GM21619 (cell line): ENCODE results near the gene LAMTOR5.
"Not testable (repeated sequence)": the region's sequence is repeated elsewhere in the genome, so short reads cannot be mapped to it uniquely, and the experiment has no call there.

Experiments
- ATAC-seq: cut with Tn5 transposase; IDR thresholded peaks from one replicate; pipeline ENCODE4 v1.9.1; 2021; ENCODE audit not compliant: unreplicated experiment

Gene LAMTOR5

DNA sequence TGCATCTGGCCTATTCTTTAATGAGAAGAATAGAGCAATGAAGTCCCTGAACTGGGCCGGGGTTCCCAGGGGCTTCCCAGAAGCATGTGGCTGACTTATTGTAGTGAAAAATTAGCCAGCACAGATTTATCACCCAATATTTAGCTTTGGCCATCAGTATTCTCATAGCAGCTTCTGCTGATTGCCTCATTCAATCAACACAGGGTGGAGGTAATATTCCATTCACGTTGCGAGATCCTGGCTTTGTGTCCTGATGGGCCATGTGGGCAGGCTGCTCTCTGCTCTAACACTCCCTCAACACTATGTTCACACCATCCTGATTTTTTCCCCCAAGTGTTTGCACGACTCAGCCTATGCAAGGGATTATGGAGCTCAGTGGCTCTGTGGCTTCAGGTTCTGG is 21.5 kb upstream of the LAMTOR5 start:
- no peak for ATAC-seq

DNA sequence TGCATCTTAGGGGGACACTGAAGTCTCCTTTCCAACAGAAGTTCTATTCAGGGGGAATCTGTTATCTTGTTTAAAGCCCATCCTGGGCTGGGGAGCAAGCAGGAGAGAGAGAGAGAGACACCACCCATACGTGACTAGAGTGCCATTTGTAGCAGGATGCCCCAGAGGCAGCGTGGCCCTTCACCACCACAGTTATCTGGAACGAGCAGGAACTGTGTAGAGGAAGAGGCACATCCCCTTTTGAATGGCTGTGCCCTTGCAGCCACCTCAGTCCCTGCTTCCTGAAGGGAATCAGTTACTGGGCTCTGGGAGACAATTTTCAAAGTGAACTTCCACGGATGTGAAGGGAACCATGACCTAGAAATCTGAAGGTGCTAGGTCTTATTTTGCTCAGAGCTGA is 19.4 kb upstream of the LAMTOR5 start:
- ATAC-seq, result no peak

DNA sequence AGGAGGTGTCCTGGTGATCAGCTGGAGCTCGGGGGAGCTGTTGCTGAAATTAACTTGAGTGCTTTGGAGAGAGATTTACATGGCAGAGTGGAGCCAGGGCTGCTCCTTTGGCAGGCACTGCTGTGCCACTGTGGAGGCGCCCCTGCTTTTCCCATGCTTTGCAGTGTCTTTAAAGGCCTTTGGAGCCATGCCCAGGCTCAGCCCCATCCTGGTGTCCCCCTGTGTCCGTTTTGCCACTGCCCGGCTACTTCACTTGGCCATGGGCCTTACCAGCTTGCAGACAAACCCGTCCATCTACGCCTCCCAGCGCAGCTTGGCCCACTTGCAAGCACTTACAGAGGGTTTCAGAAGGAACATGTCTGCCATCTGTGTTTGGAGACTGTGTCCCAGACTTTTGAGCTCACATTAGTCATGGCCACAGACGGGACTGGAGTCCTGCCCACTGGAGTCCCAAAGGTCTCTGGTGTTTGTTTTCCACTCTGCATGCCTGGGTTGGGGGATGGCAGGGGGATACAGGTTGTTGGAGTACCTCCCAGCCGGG is 18.2 kb upstream of the LAMTOR5 start:
- no peak for ATAC-seq

DNA sequence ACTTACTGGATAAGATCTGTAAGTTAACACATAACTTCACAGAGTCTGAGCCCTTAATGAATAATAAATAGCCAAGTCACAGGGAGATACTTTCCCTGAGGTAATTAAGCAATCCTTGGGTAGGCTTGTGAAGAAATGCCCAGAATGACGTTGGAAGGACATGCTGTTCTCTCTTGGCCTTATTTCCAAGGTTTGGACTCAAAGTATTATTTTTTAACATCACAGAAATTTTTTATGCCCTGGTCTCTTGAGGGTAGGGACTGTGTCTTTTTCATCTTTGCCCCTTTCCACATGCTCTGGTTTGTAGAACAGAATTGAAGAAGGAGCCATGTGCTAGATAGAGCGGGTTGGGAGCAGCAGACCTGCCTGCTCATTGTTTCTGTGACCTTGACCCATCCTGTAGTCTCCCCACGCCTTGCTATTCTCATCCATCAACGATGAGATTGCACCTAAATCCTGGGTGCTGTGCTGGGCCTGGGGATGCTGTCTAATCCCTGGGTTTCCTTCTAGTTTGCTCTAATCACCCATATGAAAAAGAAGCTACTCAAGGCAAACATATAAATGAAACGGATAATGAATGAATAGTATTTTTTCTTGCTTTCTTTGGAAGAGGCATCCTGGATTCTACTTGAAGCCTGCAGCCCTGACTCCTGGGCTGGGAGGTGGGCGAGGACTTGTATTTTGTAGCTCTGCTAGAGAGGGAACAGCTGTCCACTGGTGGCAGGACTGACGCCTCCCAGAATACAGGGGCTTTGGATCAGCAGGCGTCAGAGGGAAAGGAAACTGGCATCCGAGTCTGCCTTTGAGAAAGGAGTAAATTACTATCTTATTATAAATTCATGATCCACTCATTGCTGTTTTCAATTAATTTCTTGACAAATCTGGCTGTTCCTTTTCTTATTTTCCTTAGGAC is 17.5 kb upstream of the LAMTOR5 start:
- no peak for ATAC-seq

DNA sequence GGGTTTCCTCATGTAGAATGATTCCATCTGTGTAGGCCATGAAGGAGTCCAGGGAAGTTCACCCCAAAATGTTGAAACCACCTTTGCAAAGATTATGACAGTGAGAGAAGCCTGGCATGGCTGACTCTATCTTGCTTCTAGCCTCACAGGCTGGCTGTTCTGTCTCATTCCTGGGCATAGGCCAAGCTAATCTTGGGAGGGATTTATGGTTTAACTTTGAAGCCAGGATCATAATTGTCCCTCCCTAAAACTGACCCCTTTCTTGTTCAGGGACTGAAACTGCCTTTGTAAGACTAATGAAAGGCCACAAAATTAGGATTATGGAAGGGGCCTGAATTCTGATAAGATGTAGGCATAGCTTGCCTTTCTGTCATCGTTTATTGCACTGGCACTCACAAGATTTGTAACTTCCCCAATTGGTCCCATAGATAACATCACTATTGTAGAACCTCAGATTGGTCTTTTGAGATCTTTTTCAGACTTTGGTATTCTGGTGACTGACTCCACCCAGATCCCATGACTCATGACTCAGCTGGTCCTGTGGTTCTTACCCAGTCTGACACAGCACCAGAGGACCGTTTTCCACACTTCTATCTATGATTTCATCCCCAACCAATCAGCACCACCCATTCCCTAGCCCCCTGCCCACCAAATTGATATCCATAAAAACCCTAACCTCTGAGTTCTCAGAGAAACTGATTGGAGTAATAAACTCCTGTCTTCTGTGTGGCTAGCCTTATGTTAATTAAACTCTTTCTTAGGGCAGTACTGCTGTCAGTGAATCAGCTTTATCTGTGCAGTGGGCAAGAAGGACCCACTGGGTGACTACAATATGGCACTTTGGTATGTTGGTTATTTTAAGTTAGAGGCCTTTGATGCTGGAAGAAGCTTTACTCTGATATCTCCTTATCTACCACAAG is 13.6 kb upstream of the LAMTOR5 start:
- no peak for ATAC-seq

DNA sequence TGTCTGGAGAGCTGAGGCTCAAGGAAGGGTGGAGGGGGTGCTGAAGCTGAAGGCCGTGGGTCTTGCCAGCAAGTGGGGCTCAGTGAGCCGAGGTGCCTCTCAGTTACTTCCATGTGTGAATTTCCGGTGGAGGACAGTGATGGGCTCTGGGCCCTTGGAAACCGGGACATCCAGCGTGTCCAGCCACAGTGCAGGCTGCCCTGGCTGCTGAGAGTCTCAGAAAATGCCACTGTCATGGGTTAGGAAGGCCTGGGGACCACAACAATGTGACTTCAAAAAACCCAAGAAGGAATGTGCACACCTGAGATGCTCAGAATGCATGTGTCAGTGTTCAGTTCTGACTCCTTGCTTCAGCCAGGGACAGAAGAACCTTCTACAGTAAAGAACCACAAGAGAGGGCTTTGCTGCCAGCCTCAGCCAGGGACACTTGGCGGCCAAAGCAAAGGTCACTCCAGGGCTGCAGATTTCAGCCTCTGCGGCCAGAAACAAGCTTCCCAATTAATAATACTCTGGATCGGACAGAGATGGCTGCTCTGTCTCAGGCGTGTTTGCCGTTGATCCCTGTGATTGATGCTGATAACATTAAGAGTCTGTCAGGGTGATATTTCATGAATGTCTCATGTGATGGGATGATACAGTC is 12.6 kb upstream of the LAMTOR5 start:
- ATAC-seq, result no peak

DNA sequence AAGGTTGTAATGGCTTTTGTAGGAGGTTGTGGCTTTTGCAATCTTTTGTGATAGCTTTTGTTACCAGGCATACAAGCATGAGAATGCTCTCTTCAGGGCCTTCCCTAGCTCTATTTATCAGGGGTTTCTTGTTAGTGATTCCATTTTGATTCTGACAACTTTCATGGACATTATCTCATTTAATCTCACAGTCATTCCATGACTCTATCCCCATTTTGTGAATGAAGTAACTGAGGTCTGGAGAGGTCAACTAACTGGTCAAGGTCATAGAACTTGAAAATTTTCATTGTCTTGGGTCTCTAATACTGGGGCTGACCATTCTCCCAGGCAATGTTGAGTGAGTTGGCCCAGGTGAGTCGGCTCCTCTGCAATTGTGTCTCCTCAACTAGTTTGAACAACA is 11.2 kb upstream of the LAMTOR5 start:
- no peak for ATAC-seq

DNA sequence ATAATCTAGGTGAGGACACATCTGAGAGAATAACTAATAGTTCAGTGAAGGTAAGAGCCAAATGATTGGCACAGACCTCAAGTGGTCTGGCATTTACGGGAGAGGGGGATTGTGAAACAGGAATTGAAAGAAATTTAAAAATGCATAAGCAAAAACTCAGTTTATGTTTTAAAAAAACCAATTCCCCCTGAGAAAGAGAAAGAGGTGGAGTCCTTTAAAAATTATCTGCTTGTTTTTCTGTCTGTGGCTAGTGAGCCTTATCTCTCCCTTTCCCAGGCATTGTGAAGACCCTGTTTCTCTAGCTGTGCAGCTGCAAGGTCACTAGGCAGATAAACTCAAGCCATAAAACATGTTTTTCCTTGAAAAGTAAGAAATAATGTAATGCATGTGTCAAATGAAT is 5.6 kb upstream of the LAMTOR5 start:
- ATAC-seq, result not testable (repeated sequence)

DNA sequence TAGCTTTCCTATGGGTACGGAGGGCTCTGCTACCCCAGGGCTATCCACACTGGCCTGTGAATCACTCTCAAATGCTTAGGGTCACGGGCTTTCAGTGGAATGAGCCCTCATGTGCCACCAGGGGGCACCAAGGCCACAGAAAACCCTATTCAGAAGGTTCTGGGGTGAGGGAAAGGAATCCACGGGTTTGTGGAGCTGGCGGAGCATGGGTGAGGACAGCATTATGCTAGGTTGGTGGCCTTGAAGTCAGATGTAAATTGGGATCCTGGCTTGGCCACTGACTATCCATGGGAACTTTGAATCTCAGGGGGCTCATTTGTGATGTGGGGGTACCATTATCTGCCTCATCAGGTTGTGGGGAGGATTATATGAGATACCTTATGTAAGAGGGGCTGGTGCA is 5.1 kb upstream of the LAMTOR5 start:
- peak; percentile 40 for ATAC-seq

DNA sequence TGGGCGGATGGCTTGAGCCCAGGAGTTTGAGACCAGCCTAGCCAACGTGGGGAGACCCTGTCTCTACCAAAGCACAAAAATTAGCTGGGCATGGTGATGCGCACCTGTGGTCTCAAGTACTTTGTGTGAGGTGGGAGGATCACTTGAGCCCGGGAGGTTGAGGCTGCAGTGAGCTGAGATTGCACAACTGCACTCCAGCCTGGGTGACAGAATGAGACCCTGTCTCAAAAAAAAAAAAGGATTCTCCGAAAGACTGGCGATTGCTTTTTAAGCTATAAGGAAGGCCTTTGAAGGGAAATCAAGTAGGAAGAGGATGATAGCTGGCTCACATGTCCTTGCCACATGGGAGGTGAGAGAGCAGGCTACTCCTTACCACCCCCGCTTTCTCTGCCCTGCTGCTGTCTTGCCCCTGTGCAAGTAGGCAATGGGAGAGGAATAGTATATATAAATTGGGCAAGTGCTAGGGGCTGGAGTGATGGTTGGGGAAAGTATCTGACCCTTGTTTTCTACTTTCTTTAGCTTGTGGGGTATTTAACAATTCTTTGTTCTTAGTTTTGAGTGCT is 3.8 kb upstream of the LAMTOR5 start:
- ATAC-seq, result no peak

DNA sequence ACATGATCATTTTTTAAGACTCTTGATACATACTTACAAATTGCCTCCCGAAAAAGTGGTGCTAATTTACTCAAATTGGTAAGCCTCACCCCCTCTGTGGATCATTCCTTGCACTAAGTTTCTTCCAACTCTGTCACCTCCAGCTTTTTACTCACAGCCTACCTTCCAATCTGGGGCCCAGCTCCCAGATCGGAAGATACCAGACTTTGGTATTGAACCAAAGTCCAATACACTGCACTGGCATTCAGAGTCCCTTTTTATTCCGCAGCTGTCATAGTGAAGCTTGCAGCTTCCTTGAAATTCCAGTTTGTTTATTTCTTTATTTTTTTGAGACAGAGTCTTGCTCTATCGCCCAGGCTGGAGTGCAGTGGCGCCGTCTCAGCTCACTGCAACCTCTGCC is 1.8 kb upstream of the LAMTOR5 start:
- no peak for ATAC-seq

DNA sequence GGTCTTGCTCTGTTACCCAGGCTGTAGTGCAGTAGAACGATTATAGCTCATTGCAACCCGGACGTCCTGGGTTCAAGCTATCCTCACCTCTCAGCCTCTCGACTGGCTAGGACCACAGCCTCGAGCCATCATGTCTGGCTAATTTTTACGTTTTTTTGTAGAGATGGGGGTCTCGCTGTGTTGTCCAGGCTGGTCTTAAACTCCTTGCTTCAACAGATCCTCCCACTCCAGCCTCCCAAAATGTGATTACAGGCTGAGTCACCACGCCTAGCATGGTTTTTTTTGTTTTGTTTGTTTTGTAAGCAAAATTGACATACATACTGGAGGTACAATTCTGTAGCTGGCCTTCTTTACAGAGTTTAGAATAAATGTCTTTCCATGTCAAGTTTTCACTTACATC is 994 bp upstream of the LAMTOR5 start:
- ATAC-seq, result no peak

DNA sequence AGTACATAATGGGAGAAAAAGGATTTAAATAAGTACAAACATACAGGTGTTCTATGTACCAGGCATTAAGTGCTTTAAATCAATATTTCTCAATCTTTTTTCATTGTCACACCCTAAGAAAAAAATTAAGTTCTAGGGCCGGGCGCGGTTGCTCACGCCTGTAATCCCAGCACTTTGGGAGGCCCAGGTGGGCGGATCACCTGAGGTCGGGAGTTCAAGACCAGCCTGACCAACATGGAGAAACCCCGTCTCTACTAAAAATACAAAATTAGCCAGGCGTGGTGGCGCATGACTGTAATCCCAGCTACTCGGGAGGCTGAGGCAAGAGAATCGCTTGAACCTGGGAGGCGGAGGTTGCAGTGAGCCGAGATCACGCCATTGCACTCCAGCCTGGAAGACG is 1.1 kb downstream of the LAMTOR5 start:
- ATAC-seq, result not testable (repeated sequence)

DNA sequence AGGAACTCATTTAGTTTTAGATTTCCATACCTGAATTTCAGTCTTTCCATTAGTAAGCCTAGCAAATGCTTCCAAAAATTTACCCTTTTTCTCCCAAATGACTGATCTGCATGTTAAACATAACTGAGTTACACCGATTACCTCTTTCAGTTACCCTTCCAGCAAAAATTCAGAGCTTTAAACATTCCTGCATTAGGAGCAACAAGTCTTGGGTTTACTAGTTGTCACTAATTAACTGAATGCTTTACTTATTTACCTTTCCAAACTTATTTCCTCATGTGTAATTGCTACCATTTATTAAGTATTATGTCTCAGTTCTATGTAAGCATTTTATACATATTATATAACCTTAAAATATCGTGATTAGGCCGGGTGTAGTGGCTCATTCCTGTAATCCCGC is 3.1 kb downstream of the LAMTOR5 start:
- no peak for ATAC-seq

DNA sequence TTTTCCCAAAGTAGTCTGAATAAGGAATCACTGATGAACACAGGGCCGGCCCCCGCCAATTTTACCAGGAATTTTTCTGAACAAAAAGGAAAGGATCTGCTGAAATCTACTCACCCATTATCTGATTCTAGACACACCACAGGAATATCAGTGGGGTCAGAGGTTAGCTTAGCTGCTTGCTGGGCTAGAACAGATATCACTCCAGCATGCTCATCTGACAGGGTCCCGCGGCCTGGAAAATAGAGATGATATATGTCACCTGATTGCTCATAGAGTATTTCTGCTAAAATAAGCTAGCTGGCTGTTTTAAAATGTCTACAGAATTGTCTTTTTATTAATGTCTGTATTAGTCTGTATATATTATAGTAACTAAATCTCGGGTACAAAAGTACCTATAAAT is 3.7 kb downstream of the LAMTOR5 start:
- no peak for ATAC-seq

DNA sequence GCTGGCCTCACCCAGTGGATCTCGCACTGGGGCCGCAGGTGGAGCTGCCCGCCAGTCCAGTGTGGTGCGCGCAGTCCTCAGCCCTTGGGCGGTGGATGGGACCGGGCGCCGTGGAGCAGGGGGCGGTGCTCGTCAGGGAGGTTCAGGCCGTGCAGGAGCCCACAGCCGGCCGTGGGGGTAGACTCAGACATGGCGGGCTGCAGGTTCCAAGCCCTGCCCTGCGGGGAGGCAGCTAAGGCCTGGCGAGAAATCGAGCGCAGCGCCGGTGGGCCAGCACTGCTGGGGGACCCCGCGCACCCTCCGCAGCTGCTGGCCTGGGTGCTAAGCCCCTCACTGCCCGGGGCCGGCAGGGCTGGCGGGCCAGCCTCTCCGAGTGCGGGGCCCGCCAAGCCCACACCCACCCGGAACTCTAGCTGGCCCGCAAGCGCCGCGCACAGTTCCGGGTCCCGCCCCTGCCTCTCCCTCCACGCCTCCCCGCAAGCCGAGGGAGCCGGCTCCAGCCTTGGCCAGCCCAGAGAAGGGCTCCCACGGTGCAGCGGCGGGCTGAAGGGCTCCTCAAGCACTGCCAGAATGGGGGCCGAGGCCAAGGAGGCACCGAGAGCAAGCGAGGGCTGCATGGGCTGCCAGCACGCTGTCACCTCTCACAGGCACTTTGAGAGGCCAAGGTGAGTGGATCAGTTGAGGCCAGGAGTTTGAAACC is 11.1 kb downstream of the LAMTOR5 start:
- not testable (repeated sequence) for ATAC-seq

DNA sequence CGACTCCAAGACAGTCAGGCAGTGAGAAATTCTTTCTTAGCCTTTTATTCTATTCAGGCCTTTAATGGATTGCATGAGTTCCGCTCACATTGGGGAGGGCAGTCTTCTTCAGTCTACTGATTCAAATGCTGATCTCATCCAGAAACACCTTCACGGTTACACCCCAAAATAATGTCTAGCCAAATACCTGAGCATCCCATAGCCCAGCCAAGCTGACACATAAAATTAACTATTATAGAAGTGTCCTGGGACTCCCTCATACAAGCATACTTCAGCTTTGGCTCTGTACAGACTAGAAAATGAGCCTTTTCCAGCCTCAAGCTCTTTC is 13.0 kb downstream of the LAMTOR5 start:
- no peak for ATAC-seq

DNA sequence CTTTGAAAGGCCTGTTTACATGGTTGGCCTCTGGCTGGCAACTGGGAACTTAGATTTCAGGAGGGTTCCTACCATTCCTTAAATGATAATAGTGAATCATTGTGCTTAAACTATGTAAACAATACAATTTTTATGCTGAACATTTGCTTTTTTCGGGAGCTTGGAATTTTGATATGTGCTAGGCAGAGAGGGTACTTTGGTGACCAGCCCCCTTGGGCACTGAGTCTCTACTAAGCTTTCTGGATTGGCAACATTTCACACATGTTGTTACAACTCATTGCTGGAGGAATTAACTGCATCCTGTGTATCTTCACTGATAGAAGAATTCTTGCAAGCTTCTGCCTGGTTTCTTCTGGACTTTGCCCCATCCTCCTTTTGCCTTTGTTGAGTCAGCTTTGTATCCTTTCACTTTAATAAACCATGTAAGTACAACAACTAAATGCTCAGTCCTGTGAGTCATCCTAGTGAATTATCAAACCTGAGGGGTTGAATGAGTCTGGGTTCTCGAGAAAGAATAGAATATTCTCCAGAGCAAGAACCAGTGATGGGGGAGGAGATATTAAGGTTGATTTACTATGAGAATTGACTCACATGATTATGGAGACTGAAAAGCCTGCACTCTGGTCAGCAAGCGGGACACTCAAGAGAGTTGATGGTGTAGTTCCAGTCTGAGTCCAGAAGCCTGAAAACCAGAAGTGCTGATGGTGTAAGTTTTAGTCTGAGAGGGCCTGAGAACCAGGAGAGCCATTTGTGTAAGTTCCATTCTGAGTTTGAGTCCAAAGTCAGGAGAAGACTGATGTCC is 13.6 kb downstream of the LAMTOR5 start:
- no peak for ATAC-seq

DNA sequence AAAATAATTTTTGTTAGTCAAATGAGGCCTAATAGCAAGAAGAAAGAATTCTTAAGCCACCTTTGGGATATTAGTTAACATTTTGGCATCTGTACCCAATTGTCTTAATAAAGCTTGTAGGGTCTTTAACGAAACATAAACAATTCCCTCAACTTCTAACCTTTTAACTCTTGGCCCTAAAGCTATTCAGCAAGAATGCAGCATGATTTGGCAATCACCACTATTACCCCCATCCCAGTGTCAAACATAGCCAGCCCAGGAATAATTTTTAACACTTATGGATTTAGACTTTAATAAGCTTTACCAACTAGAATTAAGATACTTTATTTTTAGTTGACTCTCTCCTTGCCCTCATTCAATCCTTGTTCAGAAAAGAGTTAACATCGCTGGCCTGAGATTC is 14.2 kb downstream of the LAMTOR5 start:
- no peak for ATAC-seq
